CMK (cell line): ENCODE data around the gene MCM3AP.

ENCODE experiments used
- DNase-seq: peaks from one replicate; pipeline ENCODE4 v3.0.0-alpha.2; 2010; ENCODE audit warnings: low read depth

Gene MCM3AP

DNA sequence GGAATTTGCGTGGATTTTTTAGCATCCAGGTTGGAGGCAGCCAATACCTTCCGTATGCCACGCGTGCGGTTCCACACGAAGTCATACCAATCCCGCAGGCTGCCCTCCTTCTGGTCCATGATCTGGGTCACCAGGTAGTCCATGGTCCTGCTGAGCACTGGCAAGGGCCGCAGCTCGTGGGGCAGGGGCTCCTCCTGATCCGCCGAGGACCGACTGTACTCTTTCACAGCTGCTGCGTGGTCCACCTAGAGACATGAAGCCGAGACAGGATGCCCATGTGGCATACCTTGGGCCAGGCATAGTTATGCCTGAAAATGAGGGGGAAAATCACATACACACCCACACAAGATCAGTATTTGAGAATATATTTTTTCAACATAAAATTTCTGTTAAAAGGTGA lies 12.1 kb downstream of the MCM3AP start:
- no peak for DNase-seq

GRCh38 chr21:46269466-46269865 lies 15.9 kb downstream of the MCM3AP start:
- no peak for DNase-seq

- DNase-seq = no peak
These were observed 17.0 kb downstream of the MCM3AP start for GRCh38 chr21:46268371-46268770.

- no peak for DNase-seq
These were observed 18.5 kb downstream of the MCM3AP start for GRCh38 chr21:46266946-46267345.

- no peak for DNase-seq
These were observed 19.5 kb downstream of the MCM3AP start for GRCh38 chr21:46265736-46266525.

- no peak for DNase-seq
These were observed 20.7 kb downstream of the MCM3AP start for GRCh38 chr21:46264690-46265144.

DNA sequence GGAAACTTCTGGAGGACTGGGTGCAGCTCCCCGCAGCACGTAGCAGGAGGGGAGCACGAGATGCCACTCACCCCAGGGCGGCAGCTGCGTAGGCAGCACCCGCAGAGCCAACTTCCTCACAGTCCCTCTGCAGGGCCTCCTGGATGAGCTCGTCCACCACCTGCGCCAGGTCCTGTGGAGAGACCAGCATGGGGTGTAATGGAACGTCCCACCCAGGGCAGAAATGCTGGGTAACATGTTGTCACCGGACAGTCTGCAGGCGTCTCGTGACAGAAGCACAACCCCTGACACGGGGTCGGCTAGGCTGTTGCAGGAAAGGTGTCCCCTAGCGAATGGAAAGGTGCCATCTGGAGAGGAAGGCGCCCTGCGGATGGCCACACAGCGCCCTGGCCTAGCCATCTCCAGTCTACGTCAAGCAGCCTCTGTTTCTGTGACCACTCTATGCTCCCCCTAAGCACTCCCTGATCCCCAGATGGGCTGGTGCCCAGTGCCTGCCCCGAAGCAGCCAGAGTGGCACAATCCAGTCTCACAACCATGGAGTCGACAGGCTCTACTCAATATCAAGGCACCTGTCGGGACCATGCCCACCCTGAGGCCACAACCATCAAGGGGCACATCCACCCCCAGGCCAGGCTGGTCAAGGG lies 21.2 kb downstream of the MCM3AP start:
- no peak for DNase-seq

DNA sequence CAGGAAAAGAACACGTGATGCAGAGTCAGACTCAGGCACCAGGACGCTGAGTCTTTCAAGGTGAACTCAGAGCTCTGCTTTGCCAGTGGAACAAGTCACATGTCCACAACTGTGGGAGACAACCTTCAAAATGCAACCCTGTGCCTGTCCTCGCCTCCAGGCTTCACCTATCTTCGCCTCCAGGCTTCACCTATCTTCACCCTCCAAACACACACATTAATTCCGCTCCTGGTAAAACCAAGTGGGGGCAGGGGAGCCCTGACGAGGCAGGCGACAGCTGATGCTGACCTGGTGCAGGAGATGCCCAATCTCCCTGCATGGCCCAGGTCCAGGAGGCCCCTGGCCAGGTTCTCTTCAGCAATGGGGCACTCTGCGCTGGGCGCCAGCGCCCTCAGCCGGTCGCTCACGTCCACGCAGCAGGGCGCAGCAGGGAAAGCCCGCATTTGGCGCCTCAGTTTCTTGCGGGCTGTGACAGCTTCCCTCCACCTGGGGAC lies 28.9 kb downstream of the MCM3AP start:
- no peak for DNase-seq

DNA sequence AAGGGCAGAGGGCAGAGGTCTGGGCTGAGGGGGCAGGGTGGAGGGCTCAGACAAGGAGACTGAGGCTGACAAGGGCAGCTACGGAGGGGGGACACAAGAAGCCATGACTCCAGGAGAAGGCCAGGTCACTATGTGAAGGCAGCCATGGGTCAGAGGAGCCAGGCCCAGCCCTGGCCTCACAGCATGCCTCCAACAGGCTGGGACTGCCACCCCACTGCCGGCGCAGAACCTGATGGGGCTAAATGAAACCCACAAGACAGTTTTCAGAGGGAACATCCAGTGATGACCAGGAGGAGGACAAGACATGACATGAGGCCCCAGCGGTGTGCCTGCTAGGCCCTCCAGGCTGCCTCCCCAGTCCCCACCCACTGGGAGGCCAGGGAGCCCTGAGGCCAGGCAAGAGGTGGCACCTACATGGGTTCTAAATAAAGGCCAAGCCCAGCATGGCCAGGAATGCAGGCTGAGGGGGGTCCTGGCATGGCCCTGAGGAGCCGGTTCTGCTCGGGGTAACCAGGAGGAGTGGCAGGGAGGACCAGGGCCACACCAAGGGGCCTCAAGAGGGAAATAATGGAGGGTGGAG lies 29.6 kb downstream of the MCM3AP start:
- DNase-seq = no peak

DNA sequence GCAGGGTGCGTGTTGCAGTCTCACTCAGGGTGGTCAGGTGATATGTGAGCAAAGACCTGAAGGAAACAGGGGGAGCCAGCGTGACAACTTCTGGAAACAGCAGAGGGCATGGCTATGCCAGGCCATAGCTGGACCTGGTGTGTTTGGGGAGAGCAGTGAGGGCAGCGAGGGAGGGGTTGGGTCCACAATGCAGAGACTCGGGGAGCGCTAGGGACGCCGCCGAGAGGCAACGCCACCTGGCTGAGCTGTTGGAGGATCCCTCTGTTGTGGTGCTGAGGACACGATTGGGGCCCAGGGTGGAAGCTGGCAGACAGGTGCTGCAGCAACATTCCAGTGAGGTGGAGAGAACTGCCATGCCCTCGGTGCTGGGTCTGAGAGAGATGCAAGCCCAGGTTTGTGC lies 30.2 kb downstream of the MCM3AP start:
- DNase-seq = no peak

- DNase-seq = no peak
These were observed 31.0 kb downstream of the MCM3AP start for GRCh38 chr21:46254208-46254975.

DNA sequence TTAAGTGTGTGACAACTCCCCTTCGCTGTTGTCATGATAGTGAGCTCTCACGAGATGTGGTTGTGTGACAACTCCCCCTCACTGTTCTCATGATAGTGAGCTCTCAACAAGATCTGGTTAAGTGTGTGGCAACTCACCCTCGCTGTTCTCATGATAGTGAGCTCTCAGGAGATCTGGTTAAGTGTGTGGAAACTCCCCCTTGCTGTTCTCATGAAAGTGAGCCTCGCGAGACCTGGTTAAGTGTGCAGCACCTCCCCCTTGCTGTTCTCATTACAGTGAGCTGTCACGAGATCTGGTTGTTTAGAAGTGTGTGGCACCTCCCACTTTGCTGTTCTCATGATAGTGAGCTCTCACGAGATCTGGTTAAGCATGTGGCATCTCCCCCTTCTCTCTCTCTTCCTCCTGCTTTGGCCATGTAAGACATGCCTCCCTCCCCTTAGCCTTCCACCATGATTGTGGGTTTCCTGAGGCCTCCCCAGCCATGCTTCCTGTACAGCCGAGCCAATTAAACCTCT lies 31.7 kb downstream of the MCM3AP start:
- DNase-seq = peak; percentile 100

- DNase-seq = no peak
These were observed 32.6 kb downstream of the MCM3AP start for GRCh38 chr21:46252840-46253239.

DNA sequence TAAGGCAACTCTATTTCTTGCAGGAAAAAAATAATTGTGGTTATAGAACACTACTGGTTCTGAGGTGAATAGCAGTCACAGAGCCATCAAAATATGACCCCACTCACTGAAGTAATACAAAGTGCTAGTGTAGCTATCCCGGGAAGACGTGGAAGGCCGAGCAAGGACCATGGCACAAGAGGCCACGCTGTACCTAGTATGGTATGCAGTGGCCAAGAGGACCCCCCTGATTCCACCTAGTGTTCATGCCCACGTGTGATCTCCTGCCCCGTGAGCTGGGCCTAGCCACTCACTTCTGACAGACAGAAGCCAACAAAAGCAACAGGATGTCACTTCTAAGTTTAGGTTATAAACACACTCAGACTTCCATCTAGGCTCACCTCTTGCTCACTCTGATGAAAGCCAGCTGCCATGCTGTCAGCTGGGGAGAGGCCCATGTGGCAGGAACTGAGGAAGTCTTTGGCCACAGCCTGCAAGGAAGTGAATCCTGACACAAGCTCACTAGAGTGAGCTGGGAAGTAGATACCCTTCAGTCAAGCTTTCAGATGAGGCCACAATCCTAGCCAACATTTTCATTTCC lies 35.2 kb downstream of the MCM3AP start:
- no peak for DNase-seq

- DNase-seq = no peak
These were observed 36.6 kb downstream of the MCM3AP start for GRCh38 chr21:46248827-46249226.

GRCh38 chr21:46248422-46248782 lies 37.0 kb downstream of the MCM3AP start:
- DNase-seq = no peak

DNA sequence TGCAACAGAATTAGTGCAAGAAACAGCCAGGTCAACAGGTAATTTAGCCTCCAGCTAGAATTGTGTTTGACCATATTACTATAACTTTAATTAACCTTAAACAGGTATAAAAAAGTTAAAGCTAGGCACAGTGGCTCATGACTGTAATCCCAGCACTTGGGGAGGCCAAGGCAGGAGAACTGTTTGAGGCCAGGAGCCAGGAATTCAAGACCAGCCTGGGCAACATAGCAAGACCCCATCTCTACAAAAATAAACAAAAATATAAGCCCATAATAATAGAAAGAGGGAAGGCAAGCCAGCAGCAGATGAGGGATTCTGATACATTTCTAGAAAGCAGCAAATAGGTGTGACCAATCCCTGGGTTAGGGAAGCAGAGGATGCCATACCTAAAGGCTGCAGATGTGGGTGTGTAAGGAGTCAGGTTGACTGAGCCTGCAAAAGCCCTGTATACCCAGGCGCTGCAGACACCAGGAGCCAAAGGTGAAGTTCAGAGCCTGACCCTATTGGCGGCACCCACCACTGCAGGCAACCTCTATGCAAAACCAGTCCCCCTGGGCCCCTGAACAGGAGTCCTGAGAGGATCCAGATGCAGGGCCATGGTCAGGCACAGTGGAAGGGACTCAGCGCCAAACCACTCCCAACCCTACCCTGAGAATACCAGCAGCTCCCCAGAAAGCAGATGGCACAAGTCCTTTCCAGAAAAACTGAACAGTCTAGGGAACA lies 37.6 kb downstream of the MCM3AP start:
- no peak for DNase-seq

DNA sequence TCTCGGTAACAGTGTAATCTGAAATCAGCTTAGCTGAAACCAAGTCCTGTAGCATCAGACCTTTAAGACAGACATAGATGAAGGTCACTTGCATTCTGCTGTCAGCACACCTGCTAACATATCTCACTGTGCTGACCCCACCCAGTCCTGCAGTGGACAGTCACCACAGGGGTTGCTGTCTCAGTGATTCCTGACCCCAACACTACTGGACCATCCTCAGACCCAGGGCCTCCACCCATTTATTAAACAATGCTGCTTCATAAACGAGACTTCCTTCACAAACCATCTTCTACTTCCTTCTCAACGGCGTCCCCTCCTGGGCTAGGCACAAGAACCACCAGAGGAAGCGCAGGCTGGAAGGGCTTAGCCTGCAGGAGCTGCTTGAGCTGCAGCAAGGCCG lies 39.1 kb downstream of the MCM3AP start:
- DNase-seq = no peak

DNA sequence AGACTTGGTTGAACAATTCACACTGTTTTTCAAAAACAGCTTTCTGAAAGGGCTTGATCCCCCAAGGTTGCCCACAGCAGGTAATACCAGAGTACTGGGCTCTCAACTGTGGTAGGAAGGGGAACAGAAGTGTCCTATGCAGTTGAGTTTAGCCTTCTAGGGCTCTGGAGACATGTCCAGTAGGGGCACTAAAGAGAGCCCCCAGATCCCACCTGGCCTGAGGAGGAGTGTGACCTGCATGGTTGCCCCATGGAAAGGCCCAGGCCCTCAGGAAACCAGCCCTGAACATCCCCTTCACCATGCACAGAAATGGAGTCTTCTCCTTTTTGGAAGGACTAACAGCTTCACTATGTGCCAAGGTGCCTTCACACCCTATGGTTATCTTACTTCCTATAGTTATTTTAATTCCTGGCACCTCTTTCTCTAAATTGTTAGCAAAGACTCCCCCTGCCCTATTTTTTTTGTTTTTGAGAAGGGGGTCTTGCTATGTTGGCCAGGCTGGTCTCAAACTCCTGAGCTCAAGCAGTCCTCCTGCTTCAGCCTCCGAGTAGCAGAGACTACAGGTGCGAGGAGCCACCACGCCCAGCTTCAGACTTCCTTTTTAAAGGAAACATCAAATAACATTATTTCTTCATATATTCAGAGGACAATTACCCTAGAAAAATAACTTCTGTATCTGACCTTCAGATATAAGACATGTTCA lies 40.0 kb downstream of the MCM3AP start:
- DNase-seq = no peak

DNA sequence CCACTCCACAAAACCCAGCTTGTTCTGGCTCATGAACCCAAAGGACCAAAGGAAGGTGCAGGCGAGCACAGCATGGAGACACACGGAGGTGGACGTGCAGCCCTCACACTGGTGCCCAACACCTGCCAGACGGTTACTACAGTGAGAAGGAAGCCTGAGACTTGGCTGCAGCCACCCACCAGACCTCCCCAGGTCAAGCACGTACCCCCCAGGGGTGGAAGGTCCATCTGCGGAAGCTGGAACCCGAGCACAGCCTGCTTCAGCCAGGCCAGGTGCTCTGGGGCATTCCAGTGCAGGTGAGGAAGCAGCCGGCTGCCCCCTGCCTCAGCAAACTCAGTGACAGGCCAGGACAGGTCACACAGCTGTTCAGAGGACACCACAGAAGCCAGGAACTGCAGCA lies 40.8 kb downstream of the MCM3AP start:
- DNase-seq = no peak

GRCh38 chr21:46243960-46244361 lies 41.5 kb downstream of the MCM3AP start:
- no peak for DNase-seq
